Fibroblast of the aortic adventitia (primary cell): ENCODE results near the gene PFKFB3. TPM values are rescaled to one million over a fixed set of nuclear protein-coding genes. Genes with fewer than 3 reads are reported as not detected.
A peak's percentile ranks its signal among the peaks of the same experiment; 100 is the strongest.

ENCODE experiments used
- DNase-seq: peaks from one replicate; pipeline ENCODE4 v3.0.0-alpha.2; 2010; ENCODE audit warnings: low read depth
- H3K4me3 ChIP-seq: 2 replicates; pipeline ENCODE4 v1.5.1; 2011; ENCODE audit warnings: low read depth, mild to moderate bottlenecking, control low read depth, low read length, moderate library complexity
- total RNA-seq: library from RNA; depleted of rRNA; stranded (reverse); fragments of >200 nt; gene quantifications from 2 replicates; pipeline ENCODE4 v1.2.3, GENCODE V29; 2012; ENCODE audit warnings: low replicate concordance
- TF ChIP-seq, protein P1 (sequence below): IDR thresholded peaks from 2 replicates; pipeline ENCODE4 v1.5.1; 2011; ENCODE audit warnings: mild to moderate bottlenecking, low read length, control low read depth, inconsistent platforms; ENCODE audit not compliant: insufficient read depth

The PFKFB3 gene
- total RNA-seq, 1 donor = 23.0 TPM

DNA sequence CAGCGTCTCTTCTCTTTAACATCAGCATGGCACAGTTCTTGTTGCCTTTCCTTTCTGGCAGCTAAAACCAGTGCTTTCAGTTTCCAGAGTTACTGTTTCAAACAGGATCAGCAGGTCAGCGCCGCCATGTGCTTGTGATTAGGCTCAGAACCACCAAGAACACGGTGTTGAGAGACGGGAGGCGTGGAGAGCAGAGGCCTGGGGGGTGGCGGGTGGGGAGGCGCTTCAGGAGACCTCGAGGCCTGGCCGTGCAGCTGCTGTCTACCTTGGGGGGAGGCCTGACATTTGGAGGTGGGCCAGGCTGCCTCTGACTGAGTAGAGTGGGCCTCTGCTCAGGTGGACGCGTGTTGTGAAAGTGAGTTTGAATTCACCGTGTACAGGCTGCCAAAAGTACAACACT lies 22.0 kb downstream of the PFKFB3 start:
- TF ChIP-seq, protein P1, sequence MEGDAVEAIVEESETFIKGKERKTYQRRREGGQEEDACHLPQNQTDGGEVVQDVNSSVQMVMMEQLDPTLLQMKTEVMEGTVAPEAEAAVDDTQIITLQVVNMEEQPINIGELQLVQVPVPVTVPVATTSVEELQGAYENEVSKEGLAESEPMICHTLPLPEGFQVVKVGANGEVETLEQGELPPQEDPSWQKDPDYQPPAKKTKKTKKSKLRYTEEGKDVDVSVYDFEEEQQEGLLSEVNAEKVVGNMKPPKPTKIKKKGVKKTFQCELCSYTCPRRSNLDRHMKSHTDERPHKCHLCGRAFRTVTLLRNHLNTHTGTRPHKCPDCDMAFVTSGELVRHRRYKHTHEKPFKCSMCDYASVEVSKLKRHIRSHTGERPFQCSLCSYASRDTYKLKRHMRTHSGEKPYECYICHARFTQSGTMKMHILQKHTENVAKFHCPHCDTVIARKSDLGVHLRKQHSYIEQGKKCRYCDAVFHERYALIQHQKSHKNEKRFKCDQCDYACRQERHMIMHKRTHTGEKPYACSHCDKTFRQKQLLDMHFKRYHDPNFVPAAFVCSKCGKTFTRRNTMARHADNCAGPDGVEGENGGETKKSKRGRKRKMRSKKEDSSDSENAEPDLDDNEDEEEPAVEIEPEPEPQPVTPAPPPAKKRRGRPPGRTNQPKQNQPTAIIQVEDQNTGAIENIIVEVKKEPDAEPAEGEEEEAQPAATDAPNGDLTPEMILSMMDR = no peak
- no peak overlapping the region for H3K4me3 ChIP-seq
- no peak for DNase-seq

DNA sequence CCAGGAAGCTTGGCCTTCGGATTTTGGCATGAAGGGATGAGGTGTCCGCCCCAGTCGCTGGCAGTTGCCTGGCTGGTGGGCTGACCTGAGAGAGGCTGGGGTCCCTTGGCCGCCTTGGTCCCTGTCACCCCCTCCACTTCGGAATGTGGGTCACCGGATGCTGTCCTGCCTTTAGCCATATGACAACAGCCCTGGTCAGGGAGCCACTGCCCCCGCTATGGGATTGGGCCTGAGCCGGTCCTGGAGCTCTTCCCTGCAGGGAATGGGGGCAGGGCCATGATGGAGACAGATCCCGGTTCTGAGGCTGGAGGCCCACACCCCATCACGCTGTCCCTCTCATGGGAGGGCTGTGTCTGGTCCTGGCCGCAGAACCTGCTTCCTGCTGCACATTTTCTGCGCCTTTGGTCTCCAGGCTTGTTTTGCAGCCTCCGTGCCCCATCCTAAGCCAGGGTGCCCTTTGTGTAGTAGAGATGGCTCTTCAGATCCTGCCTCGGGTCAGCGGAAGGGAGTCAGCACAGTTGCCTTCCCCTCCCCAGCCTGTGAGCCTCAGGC lies 22.6 kb downstream of the PFKFB3 start:
- no peak overlapping the region for H3K4me3 ChIP-seq
- DNase-seq = no peak
- TF ChIP-seq, protein P1 = no peak

DNA sequence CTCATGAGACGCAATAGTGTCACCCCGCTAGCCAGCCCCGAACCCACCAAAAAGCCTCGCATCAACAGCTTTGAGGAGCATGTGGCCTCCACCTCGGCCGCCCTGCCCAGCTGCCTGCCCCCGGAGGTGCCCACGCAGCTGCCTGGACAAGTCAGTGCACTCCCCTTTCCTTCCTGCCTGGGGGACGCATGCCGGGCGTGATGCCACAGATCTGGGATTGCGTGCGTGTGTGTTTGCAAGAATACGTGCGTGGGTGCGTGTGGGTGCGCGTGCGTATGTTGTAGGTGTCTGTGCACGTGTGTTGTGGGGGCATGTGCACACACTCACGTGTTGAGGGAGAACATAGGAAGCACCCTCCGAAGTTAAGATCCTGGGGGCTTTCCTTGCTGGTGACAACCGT lies 23.5 kb downstream of the PFKFB3 start:
- DNase-seq = no peak
- H3K4me3 ChIP-seq = no peak overlapping the region
- TF ChIP-seq, protein P1 = no peak

DNA sequence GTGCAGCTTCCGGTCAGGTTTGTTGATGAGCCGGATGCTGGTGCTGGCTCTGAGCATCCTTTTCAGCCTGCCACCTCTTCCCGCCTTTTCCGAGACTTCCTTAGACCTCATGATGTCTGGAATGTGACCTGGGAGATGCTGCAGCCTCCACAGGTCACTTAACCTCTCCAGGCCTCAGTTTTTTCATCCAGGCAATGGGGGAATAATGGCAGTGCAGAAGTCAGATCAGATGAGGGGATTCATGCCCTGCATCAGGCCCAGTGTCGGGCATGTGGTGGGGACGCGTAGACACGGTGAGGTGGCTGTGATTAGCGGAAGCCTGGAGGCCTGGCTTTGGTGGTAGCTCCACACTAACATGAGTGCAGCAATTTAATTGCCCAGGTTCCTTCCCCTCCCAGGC lies 24.6 kb downstream of the PFKFB3 start:
- TF ChIP-seq, protein P1 = no peak
- DNase-seq = no peak

DNA sequence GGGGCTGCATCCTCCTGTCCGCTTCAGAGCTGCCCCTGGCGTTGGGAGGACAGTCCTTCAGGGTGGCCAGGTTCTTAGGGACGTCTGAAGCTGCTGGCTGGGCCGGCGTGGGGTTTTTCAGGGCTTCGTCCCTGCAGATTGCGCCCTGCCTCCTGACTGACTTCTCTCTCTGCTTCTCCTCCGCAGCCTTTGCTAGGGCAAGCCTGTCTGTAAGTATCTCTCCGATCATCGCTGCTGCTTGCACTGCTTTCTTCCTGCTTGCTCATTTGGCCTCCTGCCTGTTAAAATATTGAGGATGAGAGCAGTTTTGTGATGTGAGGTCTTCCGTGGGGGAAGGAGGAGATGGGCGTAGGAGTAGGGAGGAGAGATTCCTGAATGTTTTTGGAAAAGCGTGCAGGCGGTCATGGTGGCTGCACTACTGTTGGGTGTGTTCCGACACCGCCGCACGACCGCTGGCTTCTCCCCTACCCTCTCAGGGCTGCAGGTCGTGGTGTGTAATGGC lies 25.3 kb downstream of the PFKFB3 start:
- TF ChIP-seq, protein P1 = no peak
- H3K4me3 ChIP-seq = peak overlapping the region; percentile 18
- DNase-seq = peak; percentile 90

More for the DNA sequence above, 24.6 kb downstream of the PFKFB3 start:
- H3K4me3 ChIP-seq = no peak overlapping the region

DNA sequence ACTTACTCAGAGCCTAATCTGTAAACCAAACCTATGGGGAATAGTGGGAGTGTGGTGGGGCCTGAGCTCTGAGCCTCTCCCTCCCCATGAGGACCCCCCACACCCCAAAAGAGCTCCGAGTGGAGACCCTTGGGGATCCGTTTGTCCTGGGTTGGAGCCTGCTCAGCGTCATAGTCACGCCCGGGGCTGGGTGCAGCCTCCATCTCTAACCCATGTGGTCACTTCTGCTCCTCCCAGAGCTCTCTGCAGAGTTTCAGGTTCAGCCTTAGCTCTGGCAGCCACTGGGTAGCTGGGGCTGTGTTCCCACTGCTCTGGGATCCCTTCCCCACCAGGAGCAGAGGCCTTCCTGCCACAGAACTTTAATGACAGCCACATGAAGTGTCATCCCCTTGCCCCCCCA lies 25.9 kb downstream of the PFKFB3 start:
- peak; percentile 54 for DNase-seq
- TF ChIP-seq, protein P1 = no peak
- H3K4me3 ChIP-seq = no peak overlapping the region

DNA sequence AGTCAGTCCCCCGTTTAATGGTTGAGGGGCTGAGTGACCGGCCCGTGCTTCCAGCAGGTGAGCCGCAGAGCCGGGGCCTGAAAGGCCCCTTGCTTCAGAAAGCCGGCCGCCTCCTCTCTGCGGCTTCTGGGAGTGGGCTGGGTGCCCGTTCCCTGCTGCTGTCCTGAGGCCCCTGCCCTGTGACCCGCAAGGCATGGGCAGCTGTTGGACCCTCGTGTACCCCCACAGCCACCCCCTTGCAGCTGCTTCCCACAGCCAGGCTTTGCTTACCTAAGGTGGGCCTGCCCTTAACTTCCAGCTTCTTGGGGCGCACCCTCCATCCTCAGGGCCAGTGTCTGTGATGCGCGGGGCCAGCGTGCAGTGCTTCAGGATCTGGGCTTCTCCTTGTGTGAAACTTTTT lies 26.6 kb downstream of the PFKFB3 start:
- H3K4me3 ChIP-seq = no peak overlapping the region
- DNase-seq = no peak
- TF ChIP-seq, protein P1 = no peak
